GM21576 (cell line): ENCODE results near the gene OLFM3.

Experiments used
- ATAC-seq: cut with Tn5 transposase; IDR thresholded peaks from one replicate; pipeline ENCODE4 v1.9.1; 2021; ENCODE audit warnings: mild to moderate bottlenecking, moderate library complexity; ENCODE audit not compliant: unreplicated experiment

OLFM3 gene

DNA sequence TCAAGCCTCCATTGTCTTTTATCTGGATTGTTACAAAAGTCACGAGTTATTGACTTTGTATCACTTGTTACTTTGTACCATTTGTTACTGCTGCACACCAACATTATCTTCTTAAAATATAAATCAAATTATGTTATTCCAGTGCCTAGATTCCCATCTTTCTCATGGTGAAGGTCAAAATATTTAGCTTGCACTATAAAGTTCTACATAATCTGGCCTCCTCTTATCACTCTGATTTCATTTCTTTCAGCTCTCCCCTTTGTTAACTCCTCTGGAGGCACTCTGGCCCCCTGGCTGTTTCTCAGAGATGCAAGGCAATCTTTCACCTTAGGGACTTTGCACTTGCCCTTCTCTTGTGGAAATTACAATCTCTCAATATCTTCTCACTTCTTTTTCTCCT, 143.8 kb downstream of the OLFM3 start:
- ATAC-seq, result no peak

GRCh38 chr1:101849356-101849755, 147.4 kb downstream of the OLFM3 start:
- ATAC-seq, result no peak

DNA sequence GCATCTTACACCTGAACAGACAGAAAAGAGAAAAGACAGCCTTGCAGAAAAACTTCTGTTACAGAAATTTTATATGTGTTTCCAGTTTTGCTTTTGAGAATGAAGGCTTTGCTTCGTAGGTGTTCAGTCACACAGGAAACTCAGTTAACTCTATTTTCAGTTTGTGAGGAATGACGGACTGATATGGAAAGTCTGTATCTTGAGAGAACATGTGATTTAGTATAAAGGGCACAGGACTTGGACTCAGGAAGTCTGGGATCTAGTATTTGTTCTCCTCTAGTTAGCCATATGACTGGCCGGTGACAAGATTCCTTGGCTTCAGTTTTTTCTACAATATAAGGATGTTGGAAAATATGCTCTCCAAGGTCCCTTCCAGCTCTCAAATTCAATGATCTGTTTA, 149.1 kb downstream of the OLFM3 start:
- no peak for ATAC-seq

- no peak for ATAC-seq
Measured at GRCh38 chr1:101846820-101847219, 149.9 kb downstream of the OLFM3 start.

- no peak for ATAC-seq
Measured at GRCh38 chr1:101843160-101843559, 153.6 kb downstream of the OLFM3 start.

- ATAC-seq, result no peak
Measured at GRCh38 chr1:101841824-101842223, 154.9 kb downstream of the OLFM3 start.

GRCh38 chr1:101835988-101836387, 160.7 kb downstream of the OLFM3 start:
- ATAC-seq, result no peak

GRCh38 chr1:101833312-101833711, 163.4 kb downstream of the OLFM3 start:
- ATAC-seq, result no peak

DNA sequence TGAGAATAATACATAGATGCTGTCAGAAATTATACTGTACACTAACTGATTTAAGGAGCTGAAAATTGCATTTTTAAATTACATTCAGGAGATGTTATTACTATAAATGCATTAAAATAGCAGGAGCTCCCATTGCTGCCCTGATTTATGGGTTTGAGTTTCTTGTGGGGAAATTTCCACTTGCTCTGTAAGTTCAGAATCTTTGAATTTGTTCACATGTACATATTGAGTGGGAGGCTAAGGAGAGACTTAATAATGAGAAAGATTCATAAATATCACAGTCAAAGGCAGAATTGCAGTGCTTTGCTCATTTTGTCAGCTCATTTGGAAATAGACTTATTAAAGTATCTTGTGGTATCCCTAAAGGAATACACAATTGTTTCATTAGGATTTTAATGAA, 170.3 kb downstream of the OLFM3 start:
- ATAC-seq, result no peak

GRCh38 chr1:101820071-101820470, 176.7 kb downstream of the OLFM3 start:
- ATAC-seq, result no peak

GRCh38 chr1:101816262-101816661, 180.5 kb downstream of the OLFM3 start:
- no peak for ATAC-seq

- ATAC-seq, result no peak
Measured at GRCh38 chr1:101798417-101798816, 198.3 kb downstream of the OLFM3 start.

GRCh38 chr1:101797722-101798121, 199.0 kb downstream of the OLFM3 start:
- no peak for ATAC-seq

DNA sequence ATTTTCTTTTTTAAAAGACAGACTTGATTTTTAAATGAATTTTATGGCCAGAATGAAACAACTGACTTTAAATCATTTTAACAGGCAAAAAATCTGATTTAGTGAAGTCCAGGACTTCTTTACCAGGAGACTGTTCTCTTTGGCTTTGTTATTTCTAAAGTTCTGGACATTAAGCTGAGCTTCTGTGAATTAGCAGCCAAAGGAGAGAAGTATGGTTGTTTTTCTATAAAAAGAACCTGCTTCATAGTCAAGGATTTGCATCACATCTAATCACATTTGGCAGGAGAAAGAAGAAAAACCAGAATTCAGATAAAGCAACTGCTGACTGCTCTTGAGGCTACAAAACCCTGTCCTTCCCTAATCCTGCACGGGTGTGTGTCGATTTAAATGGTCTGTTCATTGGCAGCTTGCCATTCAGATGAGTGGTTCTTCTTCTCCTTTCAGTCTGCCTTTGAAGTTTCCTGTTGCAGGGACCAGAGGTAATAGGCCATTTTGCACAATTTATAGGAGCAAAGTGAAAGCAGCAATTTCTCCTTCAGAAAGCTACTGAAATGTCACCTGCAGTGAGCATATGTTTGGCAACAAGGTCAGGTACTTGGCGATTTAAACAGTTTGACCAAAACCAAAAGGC, 215.4 kb downstream of the OLFM3 start:
- ATAC-seq, result no peak

DNA sequence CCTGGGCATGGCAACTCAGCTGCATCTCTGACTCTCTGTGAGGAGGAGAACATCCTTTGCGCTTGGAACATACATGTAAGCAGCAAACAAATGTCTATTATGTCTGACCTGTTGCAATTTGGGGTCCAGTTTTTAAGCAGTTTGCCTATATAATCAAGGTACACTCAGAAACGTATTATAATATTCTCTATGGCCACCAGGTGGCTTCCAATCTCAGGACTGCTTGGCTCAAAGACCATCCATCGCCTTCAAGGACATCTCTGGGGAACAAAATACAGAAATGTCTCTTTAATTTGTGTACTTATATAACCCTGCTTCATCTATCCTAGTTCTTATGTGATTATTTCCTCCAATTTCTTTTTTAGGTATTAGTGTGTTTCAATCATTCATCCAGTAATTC, 227.2 kb downstream of the OLFM3 start:
- ATAC-seq, result peak; percentile 78

GRCh38 chr1:101757985-101758384, 238.7 kb downstream of the OLFM3 start:
- no peak for ATAC-seq

DNA sequence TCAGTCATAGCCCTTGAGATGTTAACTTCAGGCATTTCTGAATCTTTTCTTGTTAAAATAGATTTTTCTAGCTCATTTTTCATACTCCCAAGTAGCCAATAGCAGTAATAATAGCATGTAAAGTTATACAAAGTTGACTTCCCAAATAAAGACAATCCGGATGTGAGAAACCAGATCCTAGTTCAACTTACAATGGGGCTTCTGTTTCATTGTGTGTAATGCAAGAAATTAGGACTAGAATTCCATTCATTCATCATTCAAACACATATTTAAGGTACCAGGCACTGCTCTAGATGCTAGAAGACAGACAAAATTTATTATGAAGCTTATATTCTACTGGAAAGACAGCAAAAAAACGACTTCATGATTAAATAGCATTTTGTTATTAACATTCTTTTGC, 240.3 kb downstream of the OLFM3 start:
- ATAC-seq, result no peak
